KBM-7 (cell line): ENCODE measurements around the gene BCAM.
"Not testable (repeated sequence)": the region's sequence is repeated elsewhere in the genome, so short reads cannot be mapped to it uniquely, and the experiment has no call there.

Experiments
- DNase-seq: peaks from one replicate; pipeline ENCODE4 v3.0.0-alpha.2; 2015
- in situ Hi-C: fragments of 300-500 bp; cut with MboI; formaldehyde crosslinking; loops from 2 replicates; pipeline ENCODE4 v1.14.3; 2020; ENCODE audit warnings: low sequenced_read_pairs, low pct_unique_long_range_greater_than_20kb, mixed read lengths

Gene BCAM

DNA sequence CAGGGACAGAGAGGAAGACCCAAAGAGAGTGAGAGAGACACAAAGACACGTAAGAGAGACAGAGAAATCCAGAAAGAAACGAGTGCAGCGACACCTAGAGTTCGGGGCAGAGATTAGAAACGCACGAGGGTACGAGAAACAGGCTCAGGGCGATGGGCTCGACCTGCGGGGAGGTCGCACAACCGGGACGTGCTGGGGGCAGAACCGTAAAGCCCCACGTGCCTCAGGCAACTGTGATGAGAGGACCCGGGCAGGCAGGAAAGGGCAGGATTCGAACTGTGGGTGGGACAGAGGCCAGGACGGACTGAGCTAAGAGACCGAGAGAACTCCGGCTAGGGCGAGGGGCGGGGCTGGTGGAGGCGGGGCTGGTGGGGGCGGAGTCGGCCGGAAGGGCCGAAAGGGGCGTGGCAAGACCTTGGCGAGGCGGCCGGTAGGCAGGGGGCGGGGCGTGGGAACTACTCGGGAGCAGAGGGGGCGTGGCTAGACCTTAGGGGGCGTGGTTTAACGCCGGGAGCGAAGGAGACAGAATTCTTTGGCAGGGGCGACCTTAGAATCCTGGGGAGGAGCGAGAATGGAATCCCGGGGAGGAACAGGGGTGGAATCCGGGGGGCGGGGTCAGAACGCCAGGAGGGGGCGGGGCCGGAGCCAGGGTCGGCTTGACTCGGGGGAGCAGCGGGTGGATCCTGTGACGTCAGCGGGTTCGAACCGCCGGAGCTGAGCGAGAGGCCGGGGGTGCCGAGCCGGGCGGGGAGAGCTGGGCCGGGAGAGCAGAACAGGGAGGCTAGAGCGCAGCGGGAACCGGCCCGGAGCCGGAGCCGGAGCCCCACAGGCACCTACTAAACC, 36.9 kb downstream of the BCAM start, which contains the start of gene NECTIN2:
TSS of gene NECTIN2 (plus strand) at position 686 of the 843 bp plus-strand sequence. CDS start 229 bp downstream, outside the sequence.
- in situ Hi-C loops: no loop called here

DNA sequence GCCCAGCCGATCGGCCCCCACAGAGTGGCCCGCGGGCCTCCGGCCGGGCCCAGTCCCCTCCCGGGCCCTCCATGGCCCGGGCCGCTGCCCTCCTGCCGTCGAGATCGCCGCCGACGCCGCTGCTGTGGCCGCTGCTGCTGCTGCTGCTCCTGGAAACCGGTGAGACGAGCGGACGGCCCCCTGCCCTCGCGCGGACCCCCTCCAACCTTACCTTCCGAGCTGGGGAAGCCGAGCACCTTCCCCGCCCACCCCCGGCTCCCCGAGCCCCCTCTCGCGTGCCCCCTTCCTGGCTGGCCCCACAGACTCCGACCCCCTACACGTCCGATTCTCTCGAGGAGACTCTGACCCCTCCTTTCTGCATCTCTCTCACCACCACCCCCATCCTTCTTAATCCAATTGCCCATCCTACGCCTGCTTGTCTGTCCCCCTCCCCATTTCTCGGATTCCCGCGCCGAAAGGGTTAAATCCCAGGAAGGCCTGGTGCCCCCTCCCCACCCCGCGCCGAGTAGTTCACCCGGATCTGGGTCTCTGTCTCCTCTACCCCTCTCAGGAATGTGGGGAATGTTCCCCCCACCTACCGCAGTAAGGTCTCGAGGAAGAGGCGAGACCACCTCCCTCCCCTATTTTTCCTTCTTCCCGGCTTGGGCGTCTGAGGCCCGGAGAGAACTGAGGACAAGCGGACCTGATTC, 37.7 kb downstream of the BCAM start:
- in situ Hi-C loops: no loop called here
- DNase-seq: no peak

More for the DNA sequence above, 36.9 kb downstream of the BCAM start, which contains the start of gene NECTIN2:
- DNase-seq: peak; percentile 98

DNA sequence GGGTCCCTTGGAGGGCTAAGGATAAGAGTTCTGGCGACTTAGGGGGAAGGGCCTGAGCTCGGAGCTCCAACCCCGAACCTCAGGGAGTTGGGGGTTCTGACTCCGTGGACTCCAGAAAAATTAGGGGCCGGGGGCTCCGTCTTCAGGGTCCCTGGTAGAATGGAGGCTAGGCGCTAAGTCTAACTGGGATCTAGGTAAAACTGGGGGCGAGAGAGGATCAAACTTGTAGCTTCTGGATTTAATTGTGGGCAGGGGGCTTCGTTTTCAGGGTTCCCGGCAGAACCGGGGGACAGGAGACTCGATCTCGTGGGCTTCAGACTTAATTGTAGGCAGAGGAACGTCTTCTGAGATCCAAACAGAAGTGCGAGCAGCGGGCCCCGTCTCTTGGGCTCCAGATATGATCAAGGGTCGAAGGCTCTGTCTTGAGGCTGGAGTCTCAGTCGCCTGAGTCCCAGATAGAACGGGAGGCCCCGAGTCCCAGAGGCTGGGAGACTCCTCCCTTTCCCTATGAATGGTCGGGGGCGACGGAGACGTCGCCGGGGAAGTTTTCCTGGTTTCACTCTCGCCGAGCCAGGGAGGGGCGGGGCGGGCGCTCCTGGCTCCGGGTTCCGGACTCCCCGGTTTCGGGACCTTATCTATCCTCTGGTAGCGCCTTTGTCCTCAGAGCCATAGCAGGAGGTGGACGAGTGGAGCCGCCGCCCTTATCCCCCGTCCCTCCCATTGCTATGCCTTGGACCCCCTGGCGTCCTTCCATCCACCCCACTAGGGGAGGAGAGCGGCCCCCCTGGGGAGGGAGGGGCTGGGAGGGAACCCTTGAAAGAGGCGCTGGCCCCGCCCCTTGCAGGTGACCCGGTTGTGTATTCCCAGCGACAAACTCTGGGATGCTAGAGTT, 38.5 kb downstream of the BCAM start:
- no peak for DNase-seq
- in situ Hi-C loops: no loop called here

DNA sequence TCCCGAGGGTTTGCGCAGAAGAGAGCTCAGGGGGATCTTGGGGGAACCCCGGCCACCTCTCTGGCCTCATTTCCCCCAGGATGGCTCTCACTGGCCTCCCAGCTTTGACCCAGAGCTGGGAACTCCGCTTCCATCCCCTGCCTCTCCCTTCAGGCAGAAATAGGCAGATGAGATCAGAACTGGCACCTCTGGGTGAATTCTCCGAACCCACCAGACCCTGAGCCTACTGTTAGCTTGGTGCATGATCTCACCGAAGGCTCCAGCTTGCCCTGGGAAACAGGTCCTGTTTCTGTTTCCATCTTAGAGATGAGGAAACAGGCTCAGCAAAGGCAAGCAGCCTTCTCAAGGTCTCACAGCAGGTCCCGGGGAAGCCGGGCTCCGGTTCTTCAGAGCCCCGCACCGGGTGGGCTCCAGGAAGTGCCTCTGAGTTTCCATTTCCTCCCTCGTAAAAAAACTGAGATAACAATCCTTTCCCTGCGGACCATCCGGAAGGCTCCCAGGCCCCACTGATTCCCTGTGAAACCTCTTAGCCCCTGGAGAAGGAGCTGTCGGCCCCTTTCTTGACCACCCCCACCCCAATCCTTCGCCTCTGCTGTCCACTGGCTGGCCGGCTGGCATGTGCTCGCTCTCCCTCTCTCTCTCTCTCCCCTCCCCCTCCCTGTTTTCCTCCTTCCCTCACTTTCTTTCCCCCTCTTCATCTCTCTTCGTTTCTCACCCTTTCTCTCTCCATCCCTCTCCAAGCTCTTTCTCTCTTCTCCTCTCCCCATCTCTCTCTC, 39.3 kb downstream of the BCAM start:
- in situ Hi-C loops: no loop called here

DNA sequence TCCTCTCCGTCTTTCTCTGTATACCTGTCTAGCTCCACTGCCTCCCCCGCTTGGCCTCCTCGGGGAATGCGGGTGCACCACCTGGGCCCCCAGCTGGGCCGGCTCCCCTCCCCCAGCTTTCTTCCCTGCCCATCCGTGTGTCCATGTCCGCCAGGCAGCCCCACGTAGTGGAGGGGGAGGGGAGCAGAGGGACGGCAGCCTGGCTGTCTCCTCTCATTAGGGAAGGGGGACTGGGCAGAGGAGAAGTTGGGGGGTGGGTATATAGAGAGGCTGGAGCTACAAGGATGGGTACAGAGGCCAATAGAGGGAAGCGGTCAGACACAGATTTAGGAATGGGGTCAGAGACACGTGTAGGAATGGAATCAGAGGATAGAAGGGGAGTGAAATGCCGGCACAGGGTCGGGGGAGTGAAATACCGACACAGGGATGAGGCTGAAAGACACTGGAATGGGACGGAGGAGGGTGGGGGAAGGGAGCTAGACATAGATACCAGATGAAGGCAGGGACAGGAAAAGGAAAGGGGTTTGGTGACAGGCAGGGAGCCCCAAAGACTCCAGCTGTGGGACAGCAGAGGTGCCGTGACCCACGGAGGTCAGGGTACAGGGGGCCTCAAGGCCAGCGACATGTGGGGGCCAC, 40.0 kb downstream of the BCAM start:
- in situ Hi-C loops: no loop called here
- DNase-seq: no peak

More for the DNA sequence above, 39.3 kb downstream of the BCAM start:
- DNase-seq: no peak

DNA sequence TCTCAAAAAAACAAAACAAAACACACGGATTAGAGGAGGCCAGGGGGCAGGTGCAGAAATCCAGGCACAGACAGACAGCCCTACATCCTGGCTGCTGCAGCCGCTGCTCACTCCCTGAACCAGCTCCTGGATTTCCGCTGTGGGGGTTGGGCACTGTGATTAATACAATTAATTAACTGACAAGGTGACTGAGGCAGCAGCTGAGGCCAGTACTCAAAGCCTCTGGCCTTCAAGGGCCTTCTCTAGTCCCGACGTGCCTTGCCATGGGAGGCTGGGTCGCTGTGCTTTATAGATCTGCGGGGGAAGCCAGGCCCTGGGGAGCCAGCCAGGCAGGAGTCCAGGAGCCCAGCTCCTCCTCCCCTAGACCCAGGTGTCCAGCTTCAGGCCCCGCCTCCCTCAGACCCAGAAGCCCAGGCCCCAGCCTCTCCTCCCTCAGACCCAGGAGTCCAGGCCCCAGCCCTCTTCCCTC, 41.8 kb downstream of the BCAM start:
- DNase-seq: no peak
- in situ Hi-C loops: no loop called here

DNA sequence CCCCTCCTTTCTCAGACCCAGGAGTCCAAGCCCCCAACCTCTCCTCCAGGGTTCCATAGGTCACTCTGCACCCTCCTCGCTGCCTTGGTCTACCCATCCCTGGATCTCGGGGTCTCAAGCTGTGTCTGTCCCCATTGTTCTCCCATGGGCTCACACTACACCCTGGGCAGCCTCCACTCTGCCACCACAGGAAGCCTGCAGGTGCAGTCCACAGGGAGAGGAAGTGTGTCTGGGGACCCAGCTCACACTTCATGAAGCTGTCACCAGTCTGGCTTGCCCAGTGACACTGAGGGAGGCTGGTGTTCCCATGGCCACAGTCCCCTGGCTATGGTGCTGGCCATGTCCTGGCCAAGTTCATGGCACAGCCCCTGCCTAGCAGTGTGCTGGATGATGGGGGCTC, 42.5 kb downstream of the BCAM start:
- in situ Hi-C loops: no loop called here
- DNase-seq: no peak

DNA sequence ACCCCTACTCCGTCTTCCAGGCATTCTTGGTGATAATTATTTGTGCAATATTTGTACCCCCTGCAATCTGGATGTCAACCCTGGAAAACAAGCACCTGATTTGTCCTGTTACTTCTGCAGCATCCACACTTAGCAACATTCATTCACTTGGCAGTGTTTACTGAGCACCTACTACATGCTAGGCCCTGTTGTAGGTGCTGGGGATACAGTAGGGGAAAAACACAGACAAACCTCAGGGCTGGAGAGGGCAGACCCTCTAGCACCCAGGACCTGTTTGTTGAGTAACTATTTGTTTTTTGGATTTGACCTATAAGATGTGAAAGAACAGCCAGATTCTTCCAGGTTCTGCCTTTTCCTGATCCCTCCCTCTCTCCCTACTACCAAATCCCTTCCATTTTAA, 46.7 kb downstream of the BCAM start:
- in situ Hi-C loops: no loop called here
- no peak for DNase-seq

DNA sequence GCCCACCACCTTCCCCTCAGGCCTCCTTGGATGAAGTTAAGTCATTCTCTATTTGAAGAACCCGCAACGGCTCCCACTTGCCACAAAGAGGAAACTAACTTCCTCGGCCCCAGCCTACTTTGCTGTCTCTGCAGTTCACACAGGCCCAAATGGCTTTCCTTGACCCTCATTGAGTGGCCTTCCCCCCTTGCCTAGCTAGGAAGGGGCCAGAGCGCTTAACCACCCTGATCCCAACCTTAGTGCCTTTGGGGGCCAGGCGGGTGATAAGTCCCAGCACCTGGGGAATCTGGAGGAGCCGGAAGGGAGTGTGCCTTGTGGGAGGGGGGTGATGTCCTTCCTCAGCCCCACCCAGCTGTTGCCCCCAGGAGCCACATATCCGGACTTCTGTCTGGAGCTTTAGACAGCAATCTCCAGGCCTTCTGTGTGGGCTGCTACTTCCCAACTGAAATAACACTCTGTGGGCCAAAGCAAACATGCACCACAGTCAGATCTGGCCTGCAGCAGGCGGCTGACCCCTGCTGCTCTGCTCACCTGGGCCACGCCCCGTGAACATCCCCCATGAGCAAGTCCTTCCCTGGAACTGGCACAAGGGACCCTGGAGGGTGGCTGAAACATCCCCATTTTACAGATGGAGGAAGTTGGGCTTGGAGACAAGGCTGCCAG, 47.6 kb downstream of the BCAM start:
- in situ Hi-C loops: no loop called here

DNA sequence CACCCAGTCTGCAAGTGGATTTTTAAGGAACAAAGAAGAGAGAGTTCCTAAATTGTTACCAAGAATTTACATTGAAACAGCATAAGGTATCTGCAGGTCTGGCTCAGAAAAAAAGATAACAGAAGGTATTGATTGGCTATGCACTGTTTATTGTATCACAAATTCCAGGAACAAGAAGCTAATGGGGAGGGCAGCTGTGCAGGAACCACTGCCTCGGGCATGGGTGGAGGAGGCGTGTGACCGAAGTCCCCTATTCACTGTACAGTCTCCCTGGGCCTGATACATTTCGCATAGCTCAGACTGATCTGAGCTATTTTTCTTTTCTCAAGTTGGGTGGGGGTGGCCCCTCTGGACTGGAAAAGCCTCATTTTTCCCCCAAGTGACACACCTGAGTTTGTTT, 48.9 kb downstream of the BCAM start:
- in situ Hi-C loops: no loop called here
- no peak for DNase-seq

More for the DNA sequence above, 47.6 kb downstream of the BCAM start:
- peak; percentile 93 for DNase-seq

DNA sequence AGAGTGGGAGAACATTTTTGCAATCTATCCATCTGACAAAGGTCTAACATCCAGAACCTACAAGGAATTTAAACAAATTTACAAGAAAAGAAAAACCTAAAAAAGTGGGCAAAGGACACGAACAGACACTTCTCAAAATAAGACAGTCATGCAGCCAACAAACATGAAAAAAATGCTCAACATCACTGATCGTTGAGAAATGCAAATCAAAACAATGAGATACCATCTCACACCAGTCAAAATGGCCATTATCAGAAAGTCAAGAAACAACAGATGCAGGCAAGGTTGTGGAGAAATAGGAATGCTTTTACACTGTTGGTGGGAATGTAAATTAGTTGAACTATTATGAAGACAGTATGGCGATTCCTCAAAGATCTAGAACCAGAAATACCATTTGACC, 52.7 kb downstream of the BCAM start:
- DNase-seq, in situ Hi-C loops: not testable (repeated sequence)

DNA sequence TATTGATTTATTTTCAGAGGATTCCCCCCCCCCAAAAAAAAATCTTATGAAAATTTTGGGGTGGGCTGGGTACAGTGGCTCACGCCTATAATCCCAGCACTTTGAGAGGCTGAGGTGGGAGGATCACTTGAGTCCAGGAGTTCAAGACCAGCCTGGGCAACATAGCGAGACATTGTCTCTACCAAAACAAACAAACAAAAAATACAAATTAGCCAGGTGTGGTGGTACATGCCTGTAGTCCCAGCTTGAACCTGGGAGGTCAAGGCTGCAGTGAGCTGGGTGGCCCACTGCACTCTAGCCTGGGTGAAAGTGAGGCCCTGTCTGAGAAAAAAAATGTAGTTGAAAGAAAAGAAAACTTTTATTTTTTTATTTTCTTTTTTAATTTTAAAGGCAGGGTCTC, 55.1 kb downstream of the BCAM start:
- in situ Hi-C loops: no loop called here
- DNase-seq: no peak

DNA sequence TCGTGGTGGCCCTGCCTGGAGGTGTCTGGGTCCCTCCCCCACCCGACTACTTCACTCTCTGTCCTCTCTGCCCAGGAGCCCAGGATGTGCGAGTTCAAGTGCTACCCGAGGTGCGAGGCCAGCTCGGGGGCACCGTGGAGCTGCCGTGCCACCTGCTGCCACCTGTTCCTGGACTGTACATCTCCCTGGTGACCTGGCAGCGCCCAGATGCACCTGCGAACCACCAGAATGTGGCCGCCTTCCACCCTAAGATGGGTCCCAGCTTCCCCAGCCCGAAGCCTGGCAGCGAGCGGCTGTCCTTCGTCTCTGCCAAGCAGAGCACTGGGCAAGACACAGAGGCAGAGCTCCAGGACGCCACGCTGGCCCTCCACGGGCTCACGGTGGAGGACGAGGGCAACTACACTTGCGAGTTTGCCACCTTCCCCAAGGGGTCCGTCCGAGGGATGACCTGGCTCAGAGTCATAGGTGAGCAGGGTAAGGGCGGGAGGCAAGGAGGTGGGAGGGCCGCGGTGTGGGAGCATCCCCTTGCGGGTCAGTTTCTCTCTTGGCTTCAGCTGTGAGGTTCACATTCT, 56.4 kb downstream of the BCAM start:
- DNase-seq: no peak
- in situ Hi-C loops: no loop called here

DNA sequence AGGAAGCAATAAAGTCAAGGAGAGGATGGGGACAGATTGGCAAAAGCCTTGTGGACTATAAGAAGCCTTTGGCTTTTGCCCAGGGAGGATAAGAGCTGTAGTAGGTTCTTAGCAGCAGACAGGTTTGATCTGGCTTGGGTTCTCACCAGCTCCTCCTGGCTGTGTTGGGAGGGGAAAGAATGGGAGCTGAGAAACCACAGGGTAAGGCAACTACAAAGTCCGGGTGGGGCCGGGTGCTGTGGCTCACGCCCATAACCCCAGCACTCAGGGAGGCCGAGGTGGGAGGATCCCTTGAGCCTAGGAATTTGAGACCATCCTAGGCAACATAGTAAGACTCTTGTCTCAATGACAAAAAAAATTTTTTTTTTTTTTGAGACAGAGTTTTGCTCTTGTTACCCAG, 57.8 kb downstream of the BCAM start:
- in situ Hi-C loops: no loop called here
- DNase-seq: no peak

DNA sequence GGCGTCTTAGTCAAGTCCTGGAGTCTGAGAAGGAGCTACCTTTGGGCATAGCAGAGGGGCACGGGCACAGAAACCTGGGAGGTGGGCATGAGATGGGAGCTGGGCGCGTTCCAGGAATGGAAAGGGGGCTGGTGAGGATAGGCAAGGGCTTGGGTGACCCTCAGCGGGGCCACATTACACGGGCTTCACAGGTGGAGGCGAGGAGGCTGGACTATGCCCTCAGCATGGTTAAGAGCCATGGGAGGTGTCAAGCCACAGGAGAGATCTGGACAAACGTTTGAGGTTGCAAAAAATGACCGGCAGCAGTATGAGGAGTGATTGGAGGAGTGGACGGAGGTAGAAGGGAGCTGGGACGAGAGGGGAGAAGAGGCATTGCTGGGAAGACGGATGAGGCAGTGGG, 58.7 kb downstream of the BCAM start:
- in situ Hi-C loops: no loop called here
- DNase-seq: no peak

DNA sequence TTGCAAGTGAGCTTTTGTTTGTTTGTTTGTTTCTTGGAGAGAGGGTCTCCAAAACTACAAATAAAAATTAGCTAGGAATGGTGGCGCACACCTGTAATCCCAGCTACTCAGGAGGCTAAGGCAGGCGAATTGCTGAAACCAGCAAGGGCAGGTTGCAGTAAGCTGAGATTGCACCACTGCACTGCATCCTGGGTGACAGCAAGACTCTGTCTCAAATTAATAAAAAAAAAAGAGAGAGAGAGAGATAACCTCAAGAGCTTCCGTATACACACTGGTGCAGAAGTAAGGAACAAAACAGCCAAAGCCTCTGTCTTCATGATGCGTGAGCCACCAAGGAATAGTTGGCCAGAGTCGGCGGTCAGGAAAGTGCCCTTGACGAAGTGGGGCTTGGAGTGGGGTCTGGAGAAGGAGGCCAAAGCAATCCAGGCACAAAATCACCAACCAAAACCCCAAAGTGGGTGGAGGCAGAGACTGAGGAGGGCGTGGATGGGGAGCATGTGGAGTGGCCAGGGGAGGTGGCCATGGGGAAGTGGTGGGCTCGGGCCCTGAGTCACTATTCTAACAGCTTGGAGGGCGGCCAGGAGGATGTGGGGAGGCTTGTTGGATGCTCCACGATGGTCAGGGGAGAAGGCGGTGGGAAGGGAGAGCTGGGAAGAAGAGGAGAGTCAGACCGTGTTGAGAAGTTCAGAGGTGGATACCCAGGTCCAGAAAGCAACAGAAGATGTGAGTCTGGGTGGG, 61.0 kb downstream of the BCAM start:
- in situ Hi-C loops: no loop called here
- DNase-seq: no peak
